Endothelial cell of umbilical vein (primary cell): ENCODE data around the gene MAML2. TPM values are rescaled to one million over a fixed set of nuclear protein-coding genes. Genes with fewer than 3 reads are reported as not detected.

ENCODE experiments used
- BruUV-seq: library from RNA; stranded (reverse); fragments of 400-500 nt; replicated peaks from 2 replicates; lab custom pipeline; 2021; lab: Mats Ljungman, UMichigan
- CTCF ChIA-PET: fragments of 300-600, 350-600 bp; sonication (Branson Sonifier 250); formaldehyde crosslinking; loops from one replicate; lab custom pipeline; 2021; ENCODE audit warnings: antibody characterized with exemption, inconsistent platforms; lab: Charles Lee
- POLR2A ChIA-PET: fragments of 300-600, 350-600 bp; sonication (Branson Sonifier 250); formaldehyde crosslinking; loops from one replicate; lab custom pipeline; 2021; ENCODE audit warnings: antibody characterized with exemption, inconsistent platforms; lab: Charles Lee
- DNase-seq: peaks from one replicate; pipeline ENCODE4 v3.0.0-alpha.2; 2011; ENCODE audit warnings: low read depth, low spot score
- FAIRE-seq: peaks from 2 replicates; lab custom pipeline; 2011; peaks lifted over from hg19 to GRCh38; lab: Jason Lieb, UNC
- H2AFZ ChIP-seq: 2 replicates; pipeline ENCODE4 v1.6.0; 2012; ENCODE audit warnings: low read depth, low read length, control low read depth, inconsistent platforms
- H3K27ac ChIP-seq: 2 replicates; pipeline ENCODE4 v1.5.1; 2011; ENCODE audit warnings: low read depth, mild to moderate bottlenecking, control low read depth, low read length, moderate library complexity; ENCODE audit not compliant: insufficient read depth
- H3K27me3 ChIP-seq, 2 experiments: 2 replicates each; pipeline versions ENCODE4 v1.6.0 to v1.6.1; 2011; ENCODE audit warnings: low read length in 2 of 2, mixed read lengths in 1 of 2; ENCODE audit not compliant: control insufficient read depth in 2 of 2, insufficient read depth in 2 of 2
- H3K36me3 ChIP-seq, 2 experiments: 2 replicates in 1 of 2; 3 replicates in 1 of 2; pipeline ENCODE4 v1.5.1; 2011; ENCODE audit warnings: low read length in 2 of 2, mild to moderate bottlenecking in 1 of 2, moderate library complexity in 1 of 2; ENCODE audit not compliant: control insufficient read depth in 2 of 2, insufficient read depth in 2 of 2; ENCODE audit errors: extremely low read depth in 1 of 2
- H3K4me1 ChIP-seq: 3 replicates; pipeline ENCODE4 v1.5.1; 2011; ENCODE audit warnings: mild to moderate bottlenecking, low read length; ENCODE audit not compliant: control insufficient read depth, insufficient read depth; ENCODE audit errors: extremely low read depth
- H3K4me2 ChIP-seq: 2 replicates; pipeline ENCODE4 v1.6.1; 2011; ENCODE audit warnings: low read length, control low read depth, mixed read lengths; ENCODE audit not compliant: insufficient read depth
- H3K4me3 ChIP-seq, 3 experiments: fragments of 200-600 bp in 1 of 3; sonication (generic), shearing (Covaris generic) in 1 of 3; replicated peaks in 1 of 3; 2 replicates each; pipeline ENCODE4 v1.5.1; 2011 to 2016; ENCODE audit warnings: control low read depth in 3 of 3, low read length in 3 of 3, mild to moderate bottlenecking in 2 of 3, inconsistent platforms in 1 of 3, low read depth in 1 of 3, moderate library complexity in 1 of 3; ENCODE audit not compliant: insufficient read depth in 1 of 3
- H3K79me2 ChIP-seq: 2 replicates; pipeline ENCODE4 v1.6.0; 2012; ENCODE audit warnings: low read length, inconsistent platforms; ENCODE audit not compliant: control insufficient read depth, insufficient read depth
- H3K9ac ChIP-seq: replicated peaks from 2 replicates; pipeline ENCODE3; 2011; ENCODE audit warnings: low read length, control low read depth; ENCODE audit not compliant: insufficient read depth; ENCODE audit errors: extremely low read depth
- H3K9me1 ChIP-seq: replicated peaks from 3 replicates; pipeline ENCODE4 v1.6.0; 2011; ENCODE audit warnings: mild to moderate bottlenecking, low read length; ENCODE audit not compliant: control insufficient read depth, insufficient read depth; ENCODE audit errors: extremely low read depth
- H3K9me3 ChIP-seq: replicated peaks from 2 replicates; pipeline ENCODE4 v1.5.1; 2012; ENCODE audit warnings: low read length, inconsistent platforms; ENCODE audit not compliant: control insufficient read depth, insufficient read depth
- H4K20me1 ChIP-seq: replicated peaks from 2 replicates; pipeline ENCODE3; 2011; ENCODE audit warnings: mild to moderate bottlenecking, low read length; ENCODE audit not compliant: control insufficient read depth, insufficient read depth; ENCODE audit errors: extremely low read depth
- EZH2 ChIP-seq: IDR thresholded peaks from 2 replicates; pipeline ENCODE4 v1.6.1; 2012; ENCODE audit warnings: borderline replicate concordance, low read depth, mild to moderate bottlenecking, moderate library complexity, low read length, inconsistent platforms; ENCODE audit not compliant: severe bottlenecking
- FOS ChIP-seq: IDR thresholded peaks from 2 replicates; pipeline ENCODE4 v1.6.1; 2011; ENCODE audit warnings: mild to moderate bottlenecking, low read length, moderate library complexity, borderline replicate concordance; ENCODE audit not compliant: insufficient read depth
- GATA2 ChIP-seq: IDR thresholded peaks from 2 replicates; pipeline ENCODE4 v1.7.0; 2011; ENCODE audit warnings: low read depth, mild to moderate bottlenecking, moderate library complexity, mixed read lengths, low read length; ENCODE audit not compliant: insufficient read length, insufficient read depth
- JUN ChIP-seq: IDR thresholded peaks from 2 replicates; pipeline ENCODE4 v1.6.1; 2011; ENCODE audit warnings: borderline replicate concordance, low read depth; ENCODE audit not compliant: insufficient read length, insufficient read depth
- MYC ChIP-seq: IDR thresholded peaks from one replicate; pipeline ENCODE4 v1.6.1; 2011; ENCODE audit warnings: mild to moderate bottlenecking, low read depth, low read length
- POLR2A ChIP-seq: IDR thresholded peaks from 2 replicates; pipeline ENCODE4 v1.6.1; 2012; ENCODE audit warnings: low read depth, mild to moderate bottlenecking, control low read depth, low read length
- POLR2AphosphoS5 ChIP-seq: IDR thresholded peaks from 2 replicates; pipeline ENCODE4 v1.6.1; 2012; ENCODE audit warnings: low read depth, mild to moderate bottlenecking, control low read depth, low read length, moderate library complexity; ENCODE audit not compliant: insufficient read depth
- dilution Hi-C: fragments of 300-500 bp; cut with MboI; formaldehyde crosslinking; loops from one replicate; pipeline ENCODE4 v1.15.0; 2019; ENCODE audit warnings: low sequenced_read_pairs; ENCODE audit not compliant: extremely low pct_ligation_motif_present
- intact Hi-C: fragments of 100-400 bp; cut with micrococcal nuclease; formaldehyde crosslinking; loops from one replicate; pipeline ENCODE4 v1.10.0; 2022
- polyA plus RNA-seq, 4 experiments: library from polyadenylated mRNA; depleted of rRNA in 3 of 4; stranded (reverse) in 3 of 4; unstranded in 1 of 4; fragments of >200 nt; gene quantifications; 2 replicates each; pipeline versions ENCODE4 v1.2.1 to v1.2.3, GENCODE V29; 2011 to 2012; ENCODE audit warnings: missing spikeins in 1 of 4
- total RNA-seq: library from RNA; stranded (reverse); gene quantifications from 2 replicates; pipeline ENCODE4 v1.2.3, GENCODE V29; 2021
- TF ChIP-seq, protein P1 (sequence below), 2 donors: IDR thresholded peaks; 1 replicate in 1 of 2; 2 replicates in 1 of 2; pipeline ENCODE4 v1.5.1; 2011; ENCODE audit warnings: low read length in 2 of 2, mild to moderate bottlenecking in 2 of 2, moderate library complexity in 2 of 2, control low read depth in 1 of 2, inconsistent platforms in 1 of 2, low read depth in 1 of 2; ENCODE audit not compliant: insufficient read depth in 1 of 2; ENCODE audit errors: extremely low read depth in 1 of 2
- TF ChIP-seq, protein P2 (sequence below): IDR thresholded peaks from 2 replicates; pipeline ENCODE4 v1.6.1; 2011; ENCODE audit not compliant: insufficient read depth, insufficient read length

MAML2 gene
- total and polyA plus RNA-seq, 2 donors (not counting 3 experiments of a cell fraction or from before 2014, with no cell fraction given): 12.4 to 16.8 TPM

DNA sequence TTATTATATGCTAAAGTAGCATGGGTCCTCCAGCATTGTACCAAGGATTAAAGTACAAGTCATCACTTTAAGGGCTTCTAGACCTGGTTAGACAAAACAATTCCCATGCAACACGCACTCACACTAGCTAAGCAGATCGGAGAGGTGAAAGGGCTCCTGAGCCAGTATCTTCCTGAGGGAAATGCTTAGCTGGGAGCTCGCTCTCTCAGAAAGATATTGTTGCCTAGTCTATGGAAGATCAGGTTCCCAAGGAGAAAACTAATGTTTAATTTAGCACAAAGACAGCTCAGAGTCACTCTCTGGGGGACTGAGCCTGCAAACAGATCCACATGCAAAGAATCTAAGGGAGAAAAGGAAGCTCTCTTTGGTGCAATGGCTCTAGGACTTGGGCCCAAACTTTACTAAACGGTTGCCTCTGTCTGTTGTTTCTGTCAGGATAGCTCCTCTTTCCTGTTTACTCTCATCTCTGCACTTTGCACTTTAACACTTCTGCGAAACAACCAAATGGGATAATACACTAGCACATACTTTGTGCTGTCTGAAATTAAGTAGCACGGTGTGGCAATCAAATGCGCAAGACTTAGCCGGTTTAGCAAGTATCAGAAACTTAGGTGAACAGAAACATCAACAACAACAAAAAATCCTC, 10.7 kb downstream of the MAML2 start:
- H3K79me2 ChIP-seq: peaks cover 10% of the 10 kb centered on the region
- intact Hi-C loops: no loop called here
- H3K4me1 ChIP-seq: peaks cover 2% of the 10 kb centered on the region
- POLR2A ChIA-PET: interaction anchor here (0.6 to 1.1 kb wide), 2 partner anchors 11 to 21 kb away, joined by 3 to 5 read pairs; partner anchors contain the start of gene MAML2
- H3K36me3 ChIP-seq: no peaks in the 10 kb centered on the region
- TF ChIP-seq MYC (no peak), GATA2 (no peak), FOS (no peak), EZH2 (no peak), POLR2AphosphoS5 (no peak), POLR2A (no peak), JUN (no peak)
- TF ChIP-seq, protein P1, sequence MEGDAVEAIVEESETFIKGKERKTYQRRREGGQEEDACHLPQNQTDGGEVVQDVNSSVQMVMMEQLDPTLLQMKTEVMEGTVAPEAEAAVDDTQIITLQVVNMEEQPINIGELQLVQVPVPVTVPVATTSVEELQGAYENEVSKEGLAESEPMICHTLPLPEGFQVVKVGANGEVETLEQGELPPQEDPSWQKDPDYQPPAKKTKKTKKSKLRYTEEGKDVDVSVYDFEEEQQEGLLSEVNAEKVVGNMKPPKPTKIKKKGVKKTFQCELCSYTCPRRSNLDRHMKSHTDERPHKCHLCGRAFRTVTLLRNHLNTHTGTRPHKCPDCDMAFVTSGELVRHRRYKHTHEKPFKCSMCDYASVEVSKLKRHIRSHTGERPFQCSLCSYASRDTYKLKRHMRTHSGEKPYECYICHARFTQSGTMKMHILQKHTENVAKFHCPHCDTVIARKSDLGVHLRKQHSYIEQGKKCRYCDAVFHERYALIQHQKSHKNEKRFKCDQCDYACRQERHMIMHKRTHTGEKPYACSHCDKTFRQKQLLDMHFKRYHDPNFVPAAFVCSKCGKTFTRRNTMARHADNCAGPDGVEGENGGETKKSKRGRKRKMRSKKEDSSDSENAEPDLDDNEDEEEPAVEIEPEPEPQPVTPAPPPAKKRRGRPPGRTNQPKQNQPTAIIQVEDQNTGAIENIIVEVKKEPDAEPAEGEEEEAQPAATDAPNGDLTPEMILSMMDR (IDR thresholded peaks at IDR 0.05; ENCODE audit: extremely low read depth in 1 of 2, insufficient read depth in 1 of 2, low read depth in 1 of 2, low read length in 2 of 2): no peak
- TF ChIP-seq, protein P2, sequence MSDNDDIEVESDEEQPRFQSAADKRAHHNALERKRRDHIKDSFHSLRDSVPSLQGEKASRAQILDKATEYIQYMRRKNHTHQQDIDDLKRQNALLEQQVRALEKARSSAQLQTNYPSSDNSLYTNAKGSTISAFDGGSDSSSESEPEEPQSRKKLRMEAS: no peak
- no peak overlapping the region for H3K4me2 ChIP-seq
- dilution Hi-C loops: no loop called here
- H3K27me3 ChIP-seq: no peaks in the 10 kb centered on the region
- CTCF ChIA-PET: interaction anchor here (1.0 to 2.2 kb wide), 5 partner anchors 10 to 277 kb away, joined by 3 to 20 read pairs (median 5); partner anchors contain the start of gene MAML2
- H3K9ac ChIP-seq: no peak overlapping the region
- H3K27ac ChIP-seq: no peak overlapping the region
- no peaks in the 10 kb centered on the region for H3K9me3 ChIP-seq
- no peak for FAIRE-seq
- no peak overlapping the region for H3K4me3 ChIP-seq
- H4K20me1 ChIP-seq: no peaks in the 10 kb centered on the region
- no peaks in the 10 kb centered on the region for H3K9me1 ChIP-seq
- DNase-seq: no peak
- no TSS peak for BruUV-seq
- H2AFZ ChIP-seq: no peak overlapping the region
